K562 (cell line): ENCODE results near the gene C1R. TPM values are rescaled to one million over a fixed set of nuclear protein-coding genes. Genes with fewer than 3 reads are reported as not detected.

Experiments used
- GTF2E2 ChIP-seq: fragments of 200-800 bp; sonication (Bioruptor generic); IDR thresholded peaks from 2 replicates; pipeline ENCODE4 v1.6.1; 2016; ENCODE audit warnings: missing genetic modification characterization, missing compliant biosample characterization
- HNRNPL ChIP-seq: fragments of 200-400 bp; formaldehyde crosslinking; IDR thresholded peaks from 2 replicates; pipeline ENCODE4 v1.6.1; 2017; ENCODE audit warnings: low read depth, mild to moderate bottlenecking, low read length
- MTA3 ChIP-seq: fragments of 450-650 bp; formaldehyde crosslinking; IDR thresholded peaks from 2 replicates; pipeline ENCODE4 v1.6.1; 2017; ENCODE audit warnings: mild to moderate bottlenecking, borderline replicate concordance
- RNF219 ChIP-seq: fragments of 250-450 bp; sonication (Bioruptor Pico); IDR thresholded peaks from 2 replicates; pipeline ENCODE4 v1.5.0; 2022; ENCODE audit warnings: mild to moderate bottlenecking
- RREB1 ChIP-seq: fragments of 250-450 bp; sonication (Bioruptor Pico); IDR thresholded peaks from 2 replicates; pipeline ENCODE4 v1.4.0; 2020
- ZNF23 ChIP-seq: fragments of 250-450 bp; sonication (Bioruptor Pico); IDR thresholded peaks from 2 replicates; pipeline ENCODE4 v1.4.0; 2020; ENCODE audit warnings: mild to moderate bottlenecking
- polyA plus RNA-seq, 8 experiments: library from polyadenylated mRNA; depleted of rRNA in 4 of 8; stranded (reverse) in 5 of 8; unstranded in 3 of 8; fragments of >200 nt; fragmentation: Nextera tagmentation in 2 of 8; fragmentation: Illumina TruSeq in 1 of 8; extraction: Ambion mirVana in 2 of 8; extraction: Trizol in 1 of 8; gene quantifications; 2 replicates each; pipeline versions ENCODE4 v1.2.1 to v1.2.3, GENCODE V29; 2011 to 2014; ENCODE audit warnings: inconsistent platforms in 1 of 8, missing spikeins in 1 of 8
- total RNA-seq, 7 experiments: library from RNA; depleted of rRNA in 6 of 7; stranded (reverse); fragments of >200 nt in 6 of 7; fragmentation: Illumina TruSeq in 2 of 7; extraction: Trizol in 2 of 7; gene quantifications; 2 replicates each; pipeline versions ENCODE4 v1.2.1 to v1.2.3, GENCODE V29; 2011 to 2021; ENCODE audit warnings: low replicate concordance in 1 of 7

C1R gene
- total and polyA plus RNA-seq, 9 of the 15 experiments (the other 6 are each of a cell fraction or from before 2014, with no cell fraction given): 0.07 to 1.0 (median 0.33) TPM; not detected in 1

- no peak for TF ChIP-seq RREB1 (CRISPR knock-in tag)
- no peak for TF ChIP-seq GTF2E2 (tag)
- no peak for TF ChIP-seq RNF219 (CRISPR knock-in tag)
- TF ChIP-seq MTA3: no peak
- no peak for TF ChIP-seq HNRNPL
- TF ChIP-seq ZNF23 (CRISPR knock-in tag): no peak
- TF ChIP-seq, all 486 proteins: peak for 0
Measured at GRCh38 chr12:7137908-7138307, 45.7 kb upstream of the C1R start (continued).
